Mesodermal cell (in vitro differentiated cells): ENCODE measurements around the gene ANKRD44.

ENCODE experiments used
- H3K27ac ChIP-seq: 2 replicates; pipeline ENCODE4 v1.7.0; 2013; ENCODE audit warnings: mild to moderate bottlenecking, low read depth, low read length, moderate library complexity; ENCODE audit not compliant: severe bottlenecking
- H3K36me3 ChIP-seq: 2 replicates; pipeline ENCODE4 v1.7.1; 2013; ENCODE audit warnings: mild to moderate bottlenecking, low read length, moderate library complexity; ENCODE audit not compliant: control insufficient read depth, insufficient read depth
- H3K4me1 ChIP-seq: one replicate; pipeline ENCODE4 v1.7.1; 2013; ENCODE audit warnings: mild to moderate bottlenecking, low read length; ENCODE audit not compliant: insufficient read depth, control insufficient read depth, poor library complexity, severe bottlenecking
- H3K4me3 ChIP-seq: 2 replicates; pipeline ENCODE4 v1.7.0; 2013; ENCODE audit warnings: low read length, control low read depth, mild to moderate bottlenecking; ENCODE audit not compliant: insufficient read depth, poor library complexity, severe bottlenecking; ENCODE audit errors: extremely low read depth
- H3K9me3 ChIP-seq: 2 replicates; pipeline ENCODE4 v1.7.1; 2013; ENCODE audit warnings: mild to moderate bottlenecking, low read length, moderate library complexity; ENCODE audit not compliant: control insufficient read depth
- whole genome bisulfite sequencing, 2 experiments: methylation state at CpG; one replicate each; pipeline ENCODE4 v1.1.5; 2013; ENCODE audit warnings: missing lambda C conversion rate in 2 of 2; ENCODE audit not compliant: insufficient coverage in 2 of 2; 5-methylcytosine and 5-hydroxymethylcytosine counted together

The ANKRD44 gene

DNA sequence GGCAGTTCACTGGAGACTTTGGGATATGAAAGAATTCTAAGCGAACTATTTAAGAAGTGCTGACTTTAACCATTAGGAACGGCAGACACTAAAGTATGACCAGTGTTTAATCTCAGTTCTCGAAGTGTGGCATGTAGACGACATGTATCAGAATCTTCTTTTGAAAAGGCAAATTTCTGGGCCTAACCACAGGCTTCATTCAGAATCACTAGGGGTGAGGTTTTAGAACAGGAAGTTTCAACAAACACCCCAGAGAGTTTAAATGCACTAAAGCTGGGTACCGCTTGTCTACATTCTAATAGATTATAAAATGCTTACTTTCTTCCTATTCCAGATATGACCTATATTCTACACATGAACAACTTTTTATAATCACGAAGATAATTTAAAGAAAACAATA, 180.3 kb downstream of the ANKRD44 start:
- Histone ChIP-seq H3K36me3 (peaks cover 1% of the 10 kb centered on the region), H3K9me3 (no peaks in the 10 kb centered on the region), H3K4me3 (no peak overlapping the region), H3K27ac (no peak overlapping the region), H3K4me1 (peaks cover 5% of the 10 kb centered on the region)
- 95 to 97% methylated on average over 3 to 4 of the region's 6 CpGs for WGBS, 2 experiments

DNA sequence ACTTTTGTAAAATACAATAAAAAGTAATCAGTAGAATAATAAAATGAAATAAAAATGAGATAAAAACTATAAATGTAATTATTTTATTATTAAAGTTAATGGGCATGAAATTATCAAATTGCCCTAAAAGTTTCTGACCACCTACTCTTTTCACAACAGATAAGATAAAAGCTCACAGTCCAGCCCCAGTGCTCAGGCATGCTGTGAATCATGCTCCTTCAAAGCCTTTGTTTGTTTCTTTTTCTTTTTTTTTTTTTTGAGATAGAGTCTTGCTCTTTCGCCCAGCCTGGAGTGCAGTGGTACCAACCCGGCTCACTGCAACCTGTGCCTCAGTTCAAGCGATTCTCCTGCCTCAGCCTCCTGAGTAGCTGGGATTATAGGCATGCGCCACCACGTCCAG, 181.7 kb downstream of the ANKRD44 start:
- H3K36me3 ChIP-seq, result peaks cover 2% of the 10 kb centered on the region
- WGBS, 2 experiments, result 86 to 91% methylated on average over 5 of the region's 5 CpGs
- H3K4me3 ChIP-seq, result no peak overlapping the region
- peaks cover 5% of the 10 kb centered on the region for H3K4me1 ChIP-seq
- no peak overlapping the region for H3K27ac ChIP-seq
- no peaks in the 10 kb centered on the region for H3K9me3 ChIP-seq

DNA sequence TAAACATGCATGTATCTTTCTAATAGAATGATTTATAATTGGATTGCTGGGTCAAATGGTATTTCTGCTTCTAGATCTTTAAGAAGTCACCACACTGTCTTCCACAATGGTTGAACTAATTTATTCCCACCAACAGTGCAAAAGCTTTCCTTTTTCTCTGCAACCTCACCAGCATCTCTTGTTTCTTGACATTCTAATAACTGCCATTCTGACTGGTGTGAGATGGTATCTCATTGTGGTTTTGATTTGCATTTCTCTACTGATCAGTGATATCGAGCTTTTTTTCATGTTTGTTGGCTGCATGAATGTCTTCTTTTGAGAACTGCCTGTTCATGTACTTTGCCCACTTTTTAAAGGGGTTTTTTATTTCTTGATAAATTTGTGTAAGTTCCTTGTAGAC, 182.5 kb downstream of the ANKRD44 start:
- 88 to 100% methylated on average over 1 of the region's 1 CpG for WGBS, 2 experiments
- no peaks in the 10 kb centered on the region for H3K9me3 ChIP-seq
- H3K36me3 ChIP-seq, result peaks cover 2% of the 10 kb centered on the region
- peaks cover 5% of the 10 kb centered on the region for H3K4me1 ChIP-seq
- H3K4me3 ChIP-seq, result no peak overlapping the region
- no peak overlapping the region for H3K27ac ChIP-seq

DNA sequence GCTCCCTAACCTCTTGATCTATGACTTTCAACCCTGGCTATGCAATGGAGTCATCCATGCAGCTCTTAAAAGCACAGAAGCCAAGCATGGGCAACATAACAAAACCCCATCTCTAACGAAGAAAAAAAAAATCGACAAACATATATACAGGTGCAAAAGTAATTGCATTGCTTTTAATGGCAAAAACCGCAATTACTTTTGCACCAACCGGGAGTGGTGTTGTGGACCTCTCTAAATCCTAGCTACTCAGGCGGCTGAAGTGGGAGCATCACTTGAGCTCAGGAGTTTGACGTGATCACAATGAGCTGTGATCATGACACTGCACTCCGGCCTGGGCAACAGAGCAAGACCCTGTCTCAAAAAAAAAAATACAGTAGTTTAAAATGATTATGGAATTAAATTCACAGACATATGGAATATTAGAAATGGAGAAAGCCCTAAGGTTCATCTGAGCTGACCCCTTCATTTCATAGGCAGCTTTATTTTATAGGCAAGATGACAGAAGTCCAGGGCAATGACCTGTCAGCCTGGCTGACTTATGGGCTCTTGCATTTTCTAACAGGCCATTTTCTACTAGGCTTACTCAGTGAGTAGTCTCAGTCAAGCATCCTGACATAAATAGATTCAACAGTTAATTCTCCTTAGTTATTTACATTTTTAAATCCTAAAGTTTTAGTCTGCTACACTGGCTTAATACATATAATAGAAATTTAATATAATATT, 183.8 kb downstream of the ANKRD44 start:
- H3K4me1 ChIP-seq, result peaks cover 5% of the 10 kb centered on the region
- WGBS, 2 experiments, result 91 to 94% methylated on average over 6 of the region's 7 CpGs
- no peak overlapping the region for H3K27ac ChIP-seq
- peaks cover 2% of the 10 kb centered on the region for H3K36me3 ChIP-seq
- H3K9me3 ChIP-seq, result no peaks in the 10 kb centered on the region
- H3K4me3 ChIP-seq, result no peak overlapping the region

DNA sequence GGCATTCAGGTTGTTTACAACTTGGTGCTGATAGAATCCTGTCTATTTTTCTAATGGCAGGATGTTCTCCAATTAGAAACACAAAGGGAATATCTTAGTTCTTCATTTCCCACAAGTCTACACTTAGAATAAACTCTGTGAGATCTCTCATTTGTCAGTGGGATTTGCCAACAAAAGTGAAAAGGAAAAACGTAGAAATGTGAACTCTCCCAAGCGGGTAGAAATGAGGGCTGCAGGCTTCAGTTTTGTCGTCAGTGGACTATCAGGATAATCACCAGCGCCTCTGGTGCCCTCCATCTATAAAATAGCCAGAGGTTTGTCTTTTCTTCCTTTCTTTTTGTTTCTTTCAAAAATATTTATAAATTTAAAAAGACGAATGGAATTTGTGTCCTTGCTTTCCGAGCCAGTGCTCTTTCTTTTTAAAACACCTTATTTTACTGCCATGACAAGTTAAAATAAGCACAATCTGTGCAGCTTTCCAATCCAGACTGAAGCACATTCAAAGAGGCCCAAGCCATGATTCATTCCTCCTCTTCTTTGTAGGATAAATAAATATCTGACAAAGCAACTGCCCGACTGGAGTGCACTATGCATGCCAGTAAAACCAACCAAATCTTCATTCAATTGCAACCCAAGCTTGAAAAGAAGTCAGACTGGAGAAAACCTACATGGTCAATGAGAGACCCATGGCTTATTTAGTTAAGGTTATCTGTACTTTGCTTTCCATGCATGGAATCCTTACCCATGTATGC, 185.8 kb downstream of the ANKRD44 start:
- no peaks in the 10 kb centered on the region for H3K9me3 ChIP-seq
- H3K27ac ChIP-seq, result no peak overlapping the region
- WGBS, 2 experiments, result 63 to 76% methylated on average over 3 to 5 of the region's 7 CpGs
- no peak overlapping the region for H3K4me3 ChIP-seq
- H3K4me1 ChIP-seq, result no peaks in the 10 kb centered on the region
- H3K36me3 ChIP-seq, result peaks cover 2% of the 10 kb centered on the region

DNA sequence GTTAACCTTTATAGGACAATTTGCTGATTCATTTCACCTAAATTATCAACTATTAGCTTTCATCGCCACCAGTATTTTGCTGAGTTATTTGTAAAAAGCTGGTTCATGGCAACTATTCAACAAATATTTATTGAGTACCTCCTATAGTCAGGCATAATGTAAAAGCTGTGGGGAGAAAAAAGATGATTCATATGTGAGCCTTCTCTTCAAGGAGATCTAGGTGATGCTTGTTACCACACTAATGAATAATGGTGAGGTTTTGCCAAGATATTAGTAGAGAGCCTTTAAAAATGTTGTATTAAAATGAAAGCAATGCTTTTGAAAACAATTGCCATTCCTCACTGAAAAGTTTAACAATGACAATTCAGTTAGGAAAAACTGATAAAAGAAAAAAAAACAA, 187.8 kb downstream of the ANKRD44 start:
- no CpG with 5 or more reads among the region's 1 CpG for WGBS, 2 experiments
- H3K36me3 ChIP-seq, result peaks cover 2% of the 10 kb centered on the region
- no peaks in the 10 kb centered on the region for H3K9me3 ChIP-seq
- H3K4me1 ChIP-seq, result no peaks in the 10 kb centered on the region
- H3K27ac ChIP-seq, result no peak overlapping the region
- no peak overlapping the region for H3K4me3 ChIP-seq

DNA sequence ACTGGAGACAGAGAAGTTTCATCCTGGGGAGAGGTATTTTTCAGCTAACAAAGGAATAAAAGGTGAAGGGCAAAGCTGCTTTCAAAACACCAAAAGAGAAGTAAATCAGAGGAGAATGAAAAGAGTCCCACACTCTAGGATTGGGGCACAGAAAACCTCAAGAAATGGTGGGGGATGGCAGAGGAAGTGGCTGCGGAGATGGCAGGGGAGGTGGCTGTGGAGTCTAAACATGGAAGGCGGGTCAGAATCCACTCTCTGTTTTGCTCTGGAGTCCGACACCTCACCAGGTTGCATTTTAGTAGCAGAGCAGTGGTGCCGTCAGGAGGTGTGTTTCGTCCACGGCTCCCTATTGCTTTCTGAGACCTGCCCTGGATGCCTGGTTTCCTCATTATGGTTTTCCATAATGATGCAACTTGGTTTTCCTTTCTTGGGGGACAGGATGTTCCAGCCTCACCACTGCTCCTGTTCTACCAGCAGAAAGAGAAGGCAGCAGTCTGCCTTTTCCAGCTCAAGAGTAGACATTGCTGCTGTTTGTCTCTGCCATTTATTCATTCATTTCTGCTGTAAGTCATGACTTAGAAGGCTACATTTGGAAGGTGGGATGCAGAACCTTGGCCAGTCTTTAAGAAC, 188.7 kb downstream of the ANKRD44 start:
- Histone ChIP-seq H3K4me3 (no peak overlapping the region), H3K36me3 (peaks cover 2% of the 10 kb centered on the region), H3K9me3 (no peaks in the 10 kb centered on the region), H3K4me1 (no peaks in the 10 kb centered on the region), H3K27ac (no peak overlapping the region)
- WGBS, 2 experiments, result 80 to 81% methylated on average over 6 of the region's 6 CpGs

DNA sequence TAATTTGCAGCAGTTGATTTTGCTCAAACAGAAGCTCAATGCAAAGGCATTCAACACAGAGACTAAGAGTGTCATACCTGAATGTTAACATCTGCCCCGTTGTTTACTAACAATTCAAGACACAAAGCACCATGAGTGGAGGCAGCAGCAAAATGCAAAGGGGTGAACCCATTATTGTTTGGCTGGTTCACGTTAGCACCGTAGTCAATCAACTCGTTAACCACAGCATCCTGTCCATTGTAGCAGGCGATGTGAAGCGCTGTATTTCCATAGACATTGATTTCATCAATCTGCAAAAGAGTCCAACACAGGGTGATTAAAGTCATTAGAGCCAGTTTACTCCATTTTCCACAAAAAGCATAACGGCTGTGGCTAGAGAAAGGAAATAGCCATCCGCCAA, 189.3 kb downstream of the ANKRD44 start:
- H3K4me1 ChIP-seq, result peaks cover under 1% of the 10 kb centered on the region
- H3K27ac ChIP-seq, result no peak overlapping the region
- H3K9me3 ChIP-seq, result no peaks in the 10 kb centered on the region
- WGBS, 2 experiments, result 94 to 98% methylated on average over 8 of the region's 8 CpGs
- peaks cover 2% of the 10 kb centered on the region for H3K36me3 ChIP-seq
- H3K4me3 ChIP-seq, result no peak overlapping the region

DNA sequence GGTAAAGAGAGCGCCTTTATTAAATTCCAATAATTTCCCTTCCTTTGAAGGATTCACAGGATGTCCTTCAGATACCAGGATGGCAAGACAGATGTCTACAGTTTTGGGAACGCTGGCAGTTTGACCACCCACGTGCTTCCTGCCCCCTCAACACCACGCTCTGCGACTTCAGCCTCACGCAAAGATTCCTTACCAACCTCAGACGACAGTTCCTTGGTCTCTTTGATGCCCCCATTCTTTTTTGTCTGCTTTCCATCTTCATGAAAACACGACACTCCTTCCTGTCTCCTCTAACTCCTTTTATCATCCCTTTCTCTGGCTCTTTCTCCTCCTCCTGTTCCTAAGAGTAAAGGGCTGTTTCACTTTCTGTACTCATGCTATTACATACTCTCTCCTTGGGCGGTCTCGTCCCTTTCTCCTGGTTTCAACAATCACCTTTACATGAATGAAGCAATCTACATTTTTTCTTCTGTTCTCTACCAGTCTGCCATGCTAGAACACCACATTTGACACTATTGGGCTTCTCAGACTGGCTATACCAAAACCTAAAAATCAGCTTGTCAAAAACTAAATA, 194.2 kb downstream of the ANKRD44 start:
- Histone ChIP-seq H3K4me3 (no peak overlapping the region), H3K9me3 (no peaks in the 10 kb centered on the region)
- WGBS, 2 experiments, result 76 to 89% methylated on average over 9 to 10 of the region's 10 CpGs

DNA sequence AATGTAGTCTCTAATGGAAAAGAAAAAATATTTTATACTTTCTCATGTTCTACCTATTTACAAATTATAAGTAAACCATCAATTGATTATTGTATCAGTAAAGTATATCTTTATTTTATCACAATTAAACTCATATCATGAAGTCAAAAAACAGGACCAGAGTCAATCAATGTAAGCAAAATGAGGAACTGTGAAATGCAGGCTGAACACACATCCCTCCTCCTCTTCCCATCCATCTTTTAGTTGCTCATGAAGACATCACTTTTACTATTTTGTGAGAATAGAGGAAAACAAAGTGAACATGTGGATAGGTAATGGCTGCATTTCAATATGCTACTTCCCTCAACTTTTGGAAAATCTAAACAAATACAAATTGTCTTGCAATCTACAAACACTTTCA, 195.3 kb downstream of the ANKRD44 start:
- Histone ChIP-seq H3K36me3 (no peaks in the 10 kb centered on the region), H3K4me3 (no peak overlapping the region), H3K27ac (no peak overlapping the region), H3K4me1 (peaks cover 4% of the 10 kb centered on the region), H3K9me3 (no peaks in the 10 kb centered on the region)

More for the DNA sequence above, 194.2 kb downstream of the ANKRD44 start:
- H3K4me1 ChIP-seq, result peaks cover 4% of the 10 kb centered on the region
- no peaks in the 10 kb centered on the region for H3K36me3 ChIP-seq
- H3K27ac ChIP-seq, result no peak overlapping the region
